NB4 (cell line): ENCODE data around the gene SQOR.

ENCODE experiments used
- DNase-seq: peaks from one replicate; pipeline ENCODE4 v3.0.0; 2010; ENCODE audit warnings: low read depth
- H3K4me3 ChIP-seq: one replicate; pipeline ENCODE4 v1.5.1; 2011; ENCODE audit warnings: mild to moderate bottlenecking, low read depth, low read length, moderate library complexity
- MYC ChIP-seq: IDR thresholded peaks from 2 replicates; pipeline ENCODE4 v1.6.1; 2011; ENCODE audit warnings: low read depth, low read length
- POLR2A ChIP-seq: IDR thresholded peaks from 2 replicates; pipeline ENCODE4 v1.6.1; 2011; ENCODE audit warnings: mild to moderate bottlenecking; ENCODE audit not compliant: insufficient read length; ENCODE audit errors: extremely low read depth
- TF ChIP-seq, protein P1 (sequence below): IDR thresholded peaks from 2 replicates; pipeline ENCODE4 v1.6.1; 2011; ENCODE audit warnings: low read depth, low read length
- TF ChIP-seq, protein P2 (sequence below): IDR thresholded peaks from one replicate; pipeline ENCODE4 v1.5.1; 2012; ENCODE audit warnings: low read depth, low read length

SQOR gene

GRCh38 chr15:45634432-45635190, at the start of gene SQOR:
TSS of gene SQOR (plus strand) at chr15:45635029. CDS start at chr15:45658924, 23,895 bp downstream.
- TF ChIP-seq, protein P1, sequence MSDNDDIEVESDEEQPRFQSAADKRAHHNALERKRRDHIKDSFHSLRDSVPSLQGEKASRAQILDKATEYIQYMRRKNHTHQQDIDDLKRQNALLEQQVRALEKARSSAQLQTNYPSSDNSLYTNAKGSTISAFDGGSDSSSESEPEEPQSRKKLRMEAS, result peak; percentile 47; the same call in 1 of the 2 replicates
- TF ChIP-seq POLR2A, result peak; percentile 67
- no peak; the same call in none of the 2 replicates for TF ChIP-seq MYC
- TF ChIP-seq, protein P2, sequence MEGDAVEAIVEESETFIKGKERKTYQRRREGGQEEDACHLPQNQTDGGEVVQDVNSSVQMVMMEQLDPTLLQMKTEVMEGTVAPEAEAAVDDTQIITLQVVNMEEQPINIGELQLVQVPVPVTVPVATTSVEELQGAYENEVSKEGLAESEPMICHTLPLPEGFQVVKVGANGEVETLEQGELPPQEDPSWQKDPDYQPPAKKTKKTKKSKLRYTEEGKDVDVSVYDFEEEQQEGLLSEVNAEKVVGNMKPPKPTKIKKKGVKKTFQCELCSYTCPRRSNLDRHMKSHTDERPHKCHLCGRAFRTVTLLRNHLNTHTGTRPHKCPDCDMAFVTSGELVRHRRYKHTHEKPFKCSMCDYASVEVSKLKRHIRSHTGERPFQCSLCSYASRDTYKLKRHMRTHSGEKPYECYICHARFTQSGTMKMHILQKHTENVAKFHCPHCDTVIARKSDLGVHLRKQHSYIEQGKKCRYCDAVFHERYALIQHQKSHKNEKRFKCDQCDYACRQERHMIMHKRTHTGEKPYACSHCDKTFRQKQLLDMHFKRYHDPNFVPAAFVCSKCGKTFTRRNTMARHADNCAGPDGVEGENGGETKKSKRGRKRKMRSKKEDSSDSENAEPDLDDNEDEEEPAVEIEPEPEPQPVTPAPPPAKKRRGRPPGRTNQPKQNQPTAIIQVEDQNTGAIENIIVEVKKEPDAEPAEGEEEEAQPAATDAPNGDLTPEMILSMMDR, result no peak
- DNase-seq, result peak; percentile 89
- H3K4me3 ChIP-seq, result peak within 1 kb of the TSS; percentile 87

GRCh38 chr15:45585069-45585791, 49.6 kb upstream of the SQOR start:
- TF ChIP-seq, protein P1, result no peak
- TF ChIP-seq MYC, result no peak
- TF ChIP-seq, protein P2, result no peak
- no peak for TF ChIP-seq POLR2A
- no peak for DNase-seq
- H3K4me3 ChIP-seq, result no peak overlapping the region

- DNase-seq, result no peak
- H3K4me3 ChIP-seq, result peak overlapping the region; percentile 92
- TF ChIP-seq POLR2A (no peak), MYC (no peak)
- TF ChIP-seq, protein P2, result no peak
- TF ChIP-seq, protein P1, result no peak
Measured at GRCh38 chr15:45586125-45586524, 48.7 kb upstream of the SQOR start.

- no peak for DNase-seq
- peak overlapping the region; percentile 92 for H3K4me3 ChIP-seq
- TF ChIP-seq, protein P1, result no peak
- peak; percentile 69 for TF ChIP-seq POLR2A
Measured at GRCh38 chr15:45586601-45587094, 48.2 kb upstream of the SQOR start.

DNA sequence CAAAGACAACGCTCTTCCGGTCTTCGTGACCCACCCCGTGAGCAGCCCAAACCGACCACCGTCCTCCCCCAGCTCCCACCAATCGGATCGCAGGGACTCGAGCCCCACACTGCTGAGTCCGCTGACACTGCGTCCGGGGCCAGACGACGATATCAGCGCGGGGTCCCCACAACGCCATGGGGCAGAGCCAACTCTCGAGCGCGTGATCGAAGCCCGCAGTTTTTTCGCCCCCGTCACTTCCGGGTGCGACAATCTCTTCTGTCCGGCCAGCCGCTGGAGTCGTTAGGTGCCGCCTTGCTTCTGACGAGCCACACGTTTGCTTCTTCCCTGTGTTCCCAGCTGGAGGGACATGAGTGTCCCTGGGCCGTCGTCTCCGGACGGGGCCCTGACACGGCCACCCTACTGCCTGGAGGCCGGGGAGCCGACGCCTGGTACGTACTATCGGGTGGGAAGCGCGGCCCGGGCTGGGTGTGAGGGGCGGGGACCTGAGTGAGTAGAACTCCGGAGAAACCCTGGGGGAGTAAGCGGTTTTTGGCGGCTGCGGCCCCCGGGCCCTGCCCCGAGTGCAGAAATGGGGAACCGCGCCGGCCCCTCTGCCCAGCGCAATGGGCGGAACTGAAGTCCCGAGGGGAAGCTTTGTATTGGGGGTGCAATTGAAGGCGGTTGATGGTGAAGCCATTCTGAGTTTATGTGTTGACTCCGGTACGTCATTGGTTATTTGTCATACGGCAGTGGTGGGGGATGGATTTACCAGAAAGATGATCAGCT, 47.5 kb upstream of the SQOR start, which contains the start of gene BLOC1S6:
Gene BLOC1S6, plus strand, starts transcription at position 285 of the 768 bp plus-strand sequence. Its CDS starts 65 bp downstream, at position 350.
- peak; percentile 97 for DNase-seq
- TF ChIP-seq, protein P2, result no peak
- peak; percentile 71; the same call in 1 of the 2 replicates for TF ChIP-seq MYC
- TF ChIP-seq, protein P1, result peak; percentile 81; the same call in 1 of the 2 replicates
- peak; percentile 59 for TF ChIP-seq POLR2A
- peak within 1 kb of the TSS; percentile 92 for H3K4me3 ChIP-seq
